ENCODE measurements around the gene NXN.
"Not testable (repeated sequence)": the region's sequence is repeated elsewhere in the genome, so short reads cannot be mapped to it uniquely, and the experiment has no call there.

The NXN gene

GRCh38 chr17:880443-881269 is 98.9 kb downstream of the NXN start:
- Histone ChIP-seq H3K27ac (ENCODE audit: insufficient read depth in 1 of 2, low read depth in 1 of 2, low read length in 2 of 2, poor library complexity in 1 of 2, severe bottlenecking in 2 of 2) (no peak overlapping the region), H3K36me3 (ENCODE audit: control insufficient read depth in 4 of 4, insufficient read depth in 4 of 4, low read length in 3 of 4) (no peaks in the 10 kb centered on the region), H3K27me3 (replicated peaks in 2 of 5; ENCODE audit: control insufficient read depth in 4 of 5, insufficient read depth in 5 of 5, low read length in 4 of 5) (peaks cover 0 to 6% (median 0%) of the 10 kb centered on the region in 5 experiments), H3K4me3 (ENCODE audit: control insufficient read depth in 1 of 7, extremely low read depth in 1 of 7, insufficient read depth in 4 of 7, low read depth in 2 of 7, low read length in 6 of 7) (no peak overlapping the region), H3K4me1 (ENCODE audit: control extremely low read depth in 1 of 4, control insufficient read depth in 4 of 4, insufficient read depth in 4 of 4, low read length in 3 of 4) (peaks cover 0 to 23% (median 8%) of the 10 kb centered on the region in 4 experiments), H3K9me3 (ENCODE audit: control extremely low read depth in 1 of 5, control insufficient read depth in 4 of 5, insufficient read depth in 2 of 5, low read depth in 1 of 5, low read length in 4 of 5) (no peaks in the 10 kb centered on the region)
- 90% methylated on average over 10 of the region's 15 CpGs for WGBS (ENCODE audit: insufficient coverage)
- no peak for DNase-seq
- CTCF ChIA-PET, result interaction anchor here (0.6 to 3.2 kb wide), 5 partner anchors 13 to 168 kb away, joined by 3 to 24 read pairs (median 3); partner anchors contain the start of gene NXN
- POLR2A ChIA-PET, result interaction anchor here (0.6 kb wide), 1 partner anchor 66 kb away, joined by 3 read pairs; no protein-coding TSS in a partner anchor

- Histone ChIP-seq H3K9me3 (ENCODE audit: control extremely low read depth in 1 of 5, control insufficient read depth in 4 of 5, insufficient read depth in 2 of 5, low read depth in 1 of 5, low read length in 4 of 5) (no peaks in the 10 kb centered on the region), H3K4me1 (ENCODE audit: control extremely low read depth in 1 of 4, control insufficient read depth in 4 of 4, insufficient read depth in 4 of 4, low read length in 3 of 4) (peaks cover 0 to 23% (median 8%) of the 10 kb centered on the region in 4 experiments), H3K27me3 (replicated peaks in 2 of 5; ENCODE audit: control insufficient read depth in 4 of 5, insufficient read depth in 5 of 5, low read length in 4 of 5) (peaks cover 0 to 6% (median 0%) of the 10 kb centered on the region in 5 experiments), H3K4me3 (ENCODE audit: control insufficient read depth in 1 of 7, extremely low read depth in 1 of 7, insufficient read depth in 4 of 7, low read depth in 2 of 7, low read length in 6 of 7) (no peak overlapping the region), H3K27ac (ENCODE audit: insufficient read depth in 1 of 2, low read depth in 1 of 2, low read length in 2 of 2, poor library complexity in 1 of 2, severe bottlenecking in 2 of 2) (no peak overlapping the region), H3K36me3 (ENCODE audit: control insufficient read depth in 4 of 4, insufficient read depth in 4 of 4, low read length in 3 of 4) (no peaks in the 10 kb centered on the region)
- POLR2A ChIA-PET, result interaction anchor here (0.6 kb wide), 2 partner anchors 23 to 105 kb away, joined by 3 to 4 read pairs; no protein-coding TSS in a partner anchor
- 40% methylated on average over 10 of the region's 26 CpGs for WGBS (ENCODE audit: insufficient coverage)
- CTCF ChIA-PET, result interaction anchor here (0.8 to 3.2 kb wide), 11 partner anchors 10 to 117 kb away, joined by 3 to 24 read pairs (median 4); partner anchors contain the start of genes NXN and TIMM22
- peak; percentile 83 to 89 (median 88) for DNase-seq
Observed at GRCh38 chr17:879546-880442, 99.8 kb downstream of the NXN start.

DNA sequence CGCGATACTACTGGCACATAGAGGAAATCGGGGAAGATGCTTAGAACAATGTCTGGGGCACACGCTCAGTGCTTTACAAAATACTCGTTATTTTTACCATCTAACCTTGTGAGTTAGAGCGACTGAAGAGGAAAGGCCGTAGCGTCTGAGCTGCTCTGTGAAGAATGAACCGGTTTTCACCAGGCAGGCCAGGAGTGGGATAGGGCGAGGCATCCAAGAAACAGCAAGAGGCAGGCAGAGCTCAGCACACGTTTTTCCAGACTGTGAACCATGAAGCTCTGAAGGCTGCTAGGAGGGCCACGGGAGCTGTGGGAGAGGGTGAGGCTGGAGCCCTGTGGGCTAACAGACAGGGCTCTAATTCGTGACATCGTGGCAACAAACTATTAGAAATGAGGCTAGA is 101.9 kb downstream of the NXN start:
- ChIA-PET CTCF (interaction anchor here (1.6 to 3.2 kb wide), 2 partner anchors 103 to 119 kb away, joined by 4 to 12 read pairs; partner anchors contain the start of genes NXN and TIMM22), POLR2A (no interaction called here)
- DNase-seq, result no peak
- Histone ChIP-seq H3K36me3 (ENCODE audit: control insufficient read depth in 4 of 4, insufficient read depth in 4 of 4, low read length in 3 of 4) (no peaks in the 10 kb centered on the region), H3K27me3 (replicated peaks in 2 of 5; ENCODE audit: control insufficient read depth in 4 of 5, insufficient read depth in 5 of 5, low read length in 4 of 5) (peaks cover 0 to 6% (median 0%) of the 10 kb centered on the region in 5 experiments), H3K4me1 (ENCODE audit: control extremely low read depth in 1 of 4, control insufficient read depth in 4 of 4, insufficient read depth in 4 of 4, low read length in 3 of 4) (peaks cover 0 to 14% (median 6%) of the 10 kb centered on the region in 4 experiments), H3K9me3 (ENCODE audit: control extremely low read depth in 1 of 5, control insufficient read depth in 4 of 5, insufficient read depth in 2 of 5, low read depth in 1 of 5, low read length in 4 of 5) (no peaks in the 10 kb centered on the region), H3K4me3 (ENCODE audit: control insufficient read depth in 1 of 7, extremely low read depth in 1 of 7, insufficient read depth in 4 of 7, low read depth in 2 of 7, low read length in 6 of 7) (no peak overlapping the region), H3K27ac (ENCODE audit: insufficient read depth in 1 of 2, low read depth in 1 of 2, low read length in 2 of 2, poor library complexity in 1 of 2, severe bottlenecking in 2 of 2) (no peak overlapping the region)
- 87% methylated on average over 11 of the region's 14 CpGs for WGBS (ENCODE audit: insufficient coverage)

DNA sequence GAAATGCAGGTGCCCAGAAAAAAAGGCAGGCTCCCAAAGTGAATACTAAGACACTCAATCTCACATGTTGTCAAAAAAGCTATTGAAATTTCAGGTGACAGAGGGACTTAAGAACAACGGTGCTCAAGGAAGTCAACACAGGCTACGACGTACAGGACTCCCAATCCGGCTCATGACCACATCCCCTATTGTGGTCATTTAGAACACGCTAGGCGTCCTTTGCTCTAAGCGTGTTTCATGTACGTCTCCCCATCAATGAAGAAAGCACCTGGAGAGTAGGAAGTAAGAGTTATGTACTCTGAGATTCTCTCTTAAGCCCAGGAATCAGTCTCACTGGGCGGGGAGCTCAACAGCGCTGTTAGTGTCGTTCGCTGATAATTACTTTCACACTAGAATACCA is 103.3 kb downstream of the NXN start:
- peak; percentile 83 to 93 (median 92) for DNase-seq
- peaks cover 0 to 9% (median 5%) of the 10 kb centered on the region in 4 experiments for H3K4me1 ChIP-seq (ENCODE audit: control extremely low read depth in 1 of 4, control insufficient read depth in 4 of 4, insufficient read depth in 4 of 4, low read length in 3 of 4)
- 9% methylated on average over 9 of the region's 12 CpGs for WGBS (ENCODE audit: insufficient coverage)
- no peak overlapping the region for H3K27ac ChIP-seq (ENCODE audit: insufficient read depth in 1 of 2, low read depth in 1 of 2, low read length in 2 of 2, poor library complexity in 1 of 2, severe bottlenecking in 2 of 2)
- no peaks in the 10 kb centered on the region for H3K9me3 ChIP-seq (ENCODE audit: control extremely low read depth in 1 of 5, control insufficient read depth in 4 of 5, insufficient read depth in 2 of 5, low read depth in 1 of 5, low read length in 4 of 5)
- CTCF ChIA-PET, result interaction anchor here (0.6 to 3.2 kb wide), 6 partner anchors 16 to 201 kb away, joined by 3 to 12 read pairs (median 3); partner anchors contain the start of genes NXN and TIMM22
- H3K27me3 ChIP-seq (replicated peaks in 2 of 5; ENCODE audit: control insufficient read depth in 4 of 5, insufficient read depth in 5 of 5, low read length in 4 of 5), result peaks cover 0 to 6% (median 0%) of the 10 kb centered on the region in 5 experiments
- H3K36me3 ChIP-seq (ENCODE audit: control insufficient read depth in 4 of 4, insufficient read depth in 4 of 4, low read length in 3 of 4), result no peaks in the 10 kb centered on the region
- H3K4me3 ChIP-seq (ENCODE audit: control insufficient read depth in 1 of 7, extremely low read depth in 1 of 7, insufficient read depth in 4 of 7, low read depth in 2 of 7, low read length in 6 of 7), result peak overlapping the region in 1 of 7 experiments; percentile 30
- POLR2A ChIA-PET, result no interaction called here

DNA sequence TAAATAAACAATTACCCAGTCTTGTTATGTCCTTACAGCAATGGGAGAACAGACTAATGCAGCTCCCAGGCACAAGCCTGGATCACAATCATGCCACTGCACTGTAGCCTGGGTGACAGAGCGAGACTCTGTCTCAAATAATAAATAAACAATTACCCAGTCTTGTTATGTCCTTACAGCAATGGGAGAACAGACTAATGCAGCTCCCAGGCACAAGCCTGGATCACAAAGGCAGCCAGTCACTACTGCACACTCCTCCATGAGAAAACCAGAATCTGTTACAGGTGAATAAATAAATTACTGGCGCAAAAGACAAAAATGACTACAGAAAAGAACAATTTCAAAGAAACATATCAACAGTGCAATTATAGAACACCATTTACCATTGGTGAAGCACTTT is 105.0 kb downstream of the NXN start:
- H3K27me3 ChIP-seq (replicated peaks in 2 of 5; ENCODE audit: control insufficient read depth in 4 of 5, insufficient read depth in 5 of 5, low read length in 4 of 5); DNase-seq; POLR2A ChIA-PET; CTCF ChIA-PET; H3K36me3 ChIP-seq (ENCODE audit: control insufficient read depth in 4 of 4, insufficient read depth in 4 of 4, low read length in 3 of 4); H3K9me3 ChIP-seq (ENCODE audit: control extremely low read depth in 1 of 5, control insufficient read depth in 4 of 5, insufficient read depth in 2 of 5, low read depth in 1 of 5, low read length in 4 of 5); H3K4me1 ChIP-seq (ENCODE audit: control extremely low read depth in 1 of 4, control insufficient read depth in 4 of 4, insufficient read depth in 4 of 4, low read length in 3 of 4); H3K4me3 ChIP-seq (ENCODE audit: control insufficient read depth in 1 of 7, extremely low read depth in 1 of 7, insufficient read depth in 4 of 7, low read depth in 2 of 7, low read length in 6 of 7); H3K27ac ChIP-seq (ENCODE audit: insufficient read depth in 1 of 2, low read depth in 1 of 2, low read length in 2 of 2, poor library complexity in 1 of 2, severe bottlenecking in 2 of 2): not testable (repeated sequence)
- WGBS (ENCODE audit: insufficient coverage), result 100% methylated on average over 1 of the region's 2 CpGs

DNA sequence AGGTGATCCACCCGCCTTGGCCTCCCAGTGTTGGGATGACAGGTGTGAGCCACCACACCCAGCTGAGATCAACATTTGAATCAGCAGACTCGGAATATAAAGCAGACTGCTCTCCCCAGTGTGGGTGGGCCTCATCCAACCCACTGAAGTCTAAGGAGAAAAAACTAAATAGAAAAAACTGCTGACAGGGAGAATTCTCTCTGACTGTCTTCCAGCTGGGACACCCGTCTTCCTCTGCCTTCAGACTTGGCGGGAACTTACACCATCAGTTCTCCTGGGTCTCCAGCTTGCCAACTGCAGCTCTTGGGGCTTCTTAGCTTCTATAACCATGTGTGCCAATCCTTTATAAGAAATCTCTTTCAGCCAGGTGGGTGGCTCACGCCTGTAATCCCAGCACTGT is 106.7 kb downstream of the NXN start:
- ChIA-PET CTCF (interaction anchor here (0.9 kb wide), 1 partner anchor 10 kb away, joined by 3 read pairs; no protein-coding TSS in a partner anchor), POLR2A (no interaction called here)
- H3K4me1 ChIP-seq (ENCODE audit: control extremely low read depth in 1 of 4, control insufficient read depth in 4 of 4, insufficient read depth in 4 of 4, low read length in 3 of 4), result peaks cover 0 to 7% (median 5%) of the 10 kb centered on the region in 4 experiments

More for the DNA sequence above, 106.7 kb downstream of the NXN start:
- H3K4me3 ChIP-seq (ENCODE audit: control insufficient read depth in 1 of 7, extremely low read depth in 1 of 7, insufficient read depth in 4 of 7, low read depth in 2 of 7, low read length in 6 of 7), result no peak overlapping the region
- no peaks in the 10 kb centered on the region for H3K36me3 ChIP-seq (ENCODE audit: control insufficient read depth in 4 of 4, insufficient read depth in 4 of 4, low read length in 3 of 4)
- DNase-seq, result no peak
- 100% methylated on average over 4 of the region's 5 CpGs for WGBS (ENCODE audit: insufficient coverage)
- H3K27me3 ChIP-seq (replicated peaks in 2 of 5; ENCODE audit: control insufficient read depth in 4 of 5, insufficient read depth in 5 of 5, low read length in 4 of 5), result peaks cover 0 to 5% (median 0%) of the 10 kb centered on the region in 5 experiments
- no peak overlapping the region for H3K27ac ChIP-seq (ENCODE audit: insufficient read depth in 1 of 2, low read depth in 1 of 2, low read length in 2 of 2, poor library complexity in 1 of 2, severe bottlenecking in 2 of 2)
- H3K9me3 ChIP-seq (ENCODE audit: control extremely low read depth in 1 of 5, control insufficient read depth in 4 of 5, insufficient read depth in 2 of 5, low read depth in 1 of 5, low read length in 4 of 5), result no peaks in the 10 kb centered on the region

Measured in common myeloid progenitor, CD34-positive (primary cell).